GM18867 (cell line): Measurements from ENCODE around the gene DYRK3.
"Not testable (repeated sequence)": the region's sequence is repeated elsewhere in the genome, so short reads cannot be mapped to it uniquely, and the experiment has no call there.

Experiments used
- ATAC-seq: cut with Tn5 transposase; IDR thresholded peaks from one replicate; pipeline ENCODE4 v1.9.1; 2021; ENCODE audit warnings: mild to moderate bottlenecking, moderate library complexity; ENCODE audit not compliant: unreplicated experiment

Gene DYRK3

DNA sequence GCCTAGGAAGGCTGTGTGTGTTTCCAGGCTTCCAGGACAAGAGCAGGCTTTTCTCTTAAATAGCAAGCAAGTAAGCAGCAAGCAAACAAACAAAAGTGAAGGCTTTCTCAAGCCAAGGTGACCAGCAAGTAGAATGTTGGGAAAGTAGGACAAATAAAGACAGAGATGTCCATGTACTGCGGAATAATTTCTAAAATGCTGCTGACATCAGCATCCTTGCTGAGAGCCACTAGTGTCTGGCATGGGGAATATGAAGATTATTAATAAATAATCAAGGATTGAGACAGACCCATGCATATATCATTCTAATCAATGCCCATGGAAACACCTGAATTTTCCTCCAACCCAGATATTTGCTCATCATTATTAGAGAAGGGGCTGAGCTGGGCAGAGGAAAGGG is 6.4 kb upstream of the DYRK3 start:
- ATAC-seq = no peak

DNA sequence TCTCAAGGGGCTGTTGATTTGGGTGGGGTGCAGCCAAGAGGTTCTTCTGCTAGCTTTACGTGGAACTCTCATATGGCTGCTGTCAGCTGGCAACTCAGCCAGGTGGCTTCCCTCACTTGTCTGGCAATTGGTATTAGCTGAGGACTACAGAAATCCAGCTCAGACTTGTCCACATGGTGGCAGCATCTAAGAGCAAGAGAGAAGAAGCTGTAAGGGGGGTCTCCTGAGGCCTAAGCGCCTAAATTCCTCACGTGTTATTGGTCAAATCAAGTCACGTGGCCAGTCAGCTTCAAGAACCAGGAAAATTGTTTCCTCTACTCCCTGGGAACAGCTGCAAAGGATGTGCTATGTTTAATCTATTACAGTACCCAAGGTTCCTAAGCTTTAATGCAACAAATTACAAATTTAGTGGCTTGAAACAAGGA is 4.2 kb upstream of the DYRK3 start:
- ATAC-seq = no peak

DNA sequence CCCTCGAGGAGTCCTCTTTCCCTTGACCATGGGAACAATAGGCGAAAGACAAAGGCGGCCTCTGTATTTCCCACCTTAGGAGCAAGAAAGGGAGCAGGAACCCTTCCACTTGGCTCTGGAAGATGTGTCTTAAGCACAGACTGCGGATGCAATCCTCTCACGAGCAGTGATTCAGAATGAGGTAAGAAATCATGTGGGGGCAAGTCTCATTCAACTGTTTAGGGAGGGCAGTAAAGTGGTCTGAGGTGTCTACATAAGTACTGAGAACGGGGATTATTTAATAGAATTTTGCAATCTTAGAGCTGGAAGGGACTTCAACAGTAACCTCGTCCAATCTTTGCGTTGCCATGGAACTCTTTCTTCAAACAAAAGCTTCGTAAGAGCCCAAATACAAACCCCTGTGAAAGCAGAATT is 1.6 kb upstream of the DYRK3 start:
- ATAC-seq = no peak

DNA sequence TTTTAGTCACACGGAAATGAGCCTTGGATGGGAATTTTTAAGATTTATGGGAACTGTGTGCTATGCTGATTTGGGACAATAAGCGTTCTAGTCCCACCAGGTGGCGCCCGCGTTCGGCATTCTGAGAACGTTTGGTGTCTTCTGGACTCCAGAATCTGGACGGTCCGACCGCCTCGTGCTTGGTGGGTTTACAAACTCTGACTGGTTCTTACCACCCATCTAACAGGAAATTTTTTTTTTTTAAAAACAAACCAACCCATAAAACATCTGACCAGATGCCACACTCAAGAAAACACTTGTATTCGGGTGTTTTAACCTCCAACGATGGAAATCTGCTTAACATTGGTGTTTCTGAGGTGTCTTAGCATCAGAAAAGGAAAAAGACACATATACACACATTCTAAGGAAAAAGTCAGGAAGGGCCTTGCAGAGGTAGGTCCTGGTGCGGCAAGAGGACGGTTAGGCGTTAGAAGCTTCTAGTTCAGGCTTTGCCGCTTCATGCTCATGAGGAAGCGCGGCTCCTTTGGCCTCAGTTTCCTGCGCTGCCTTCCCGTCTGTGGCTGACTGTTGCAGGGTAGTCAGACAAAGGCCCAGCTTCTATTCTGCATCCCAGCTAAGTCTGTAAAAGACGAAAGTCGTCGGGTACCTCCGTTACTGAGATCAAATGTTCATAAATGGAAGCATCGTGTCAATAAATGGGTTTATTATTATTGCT is 814 bp upstream of the DYRK3 start:
- ATAC-seq = no peak

DNA sequence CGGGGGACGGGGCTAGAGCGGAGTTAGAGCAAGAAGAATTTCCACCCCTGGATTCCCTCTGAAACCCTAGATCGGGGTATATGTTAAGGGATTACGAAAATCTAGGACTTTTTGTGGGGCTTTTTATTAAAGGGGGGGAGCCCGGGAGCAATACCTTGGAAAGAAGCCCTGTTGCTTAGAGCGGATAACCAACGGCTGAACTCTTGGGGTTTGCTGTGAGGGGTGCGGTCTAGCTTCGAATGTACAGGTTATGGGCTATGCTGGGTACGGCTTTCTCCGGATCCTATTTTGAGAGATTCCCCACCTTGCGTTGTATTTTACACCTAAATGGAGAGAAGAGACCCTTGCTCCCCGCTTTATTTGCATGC is 626 bp downstream of the DYRK3 start:
- no peak for ATAC-seq

DNA sequence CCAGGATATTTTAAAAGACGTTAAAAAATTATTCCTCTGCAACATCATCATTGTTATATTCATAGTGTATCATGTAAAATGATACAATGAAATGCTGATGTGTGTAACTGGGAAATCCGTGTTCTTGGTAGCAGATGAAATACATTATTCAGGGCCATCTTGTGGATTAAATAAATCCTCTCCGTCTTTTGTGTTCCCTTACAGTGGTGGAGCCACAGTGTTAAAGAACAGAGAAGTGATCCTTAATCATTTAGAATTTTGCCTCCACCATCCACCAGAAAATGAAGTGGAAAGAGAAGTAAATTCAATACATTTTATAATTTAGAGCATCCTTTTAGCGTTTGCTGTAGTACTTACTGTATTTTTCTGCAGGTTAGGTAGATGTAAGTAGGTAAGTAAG is 1.3 kb downstream of the DYRK3 start:
- no peak for ATAC-seq

DNA sequence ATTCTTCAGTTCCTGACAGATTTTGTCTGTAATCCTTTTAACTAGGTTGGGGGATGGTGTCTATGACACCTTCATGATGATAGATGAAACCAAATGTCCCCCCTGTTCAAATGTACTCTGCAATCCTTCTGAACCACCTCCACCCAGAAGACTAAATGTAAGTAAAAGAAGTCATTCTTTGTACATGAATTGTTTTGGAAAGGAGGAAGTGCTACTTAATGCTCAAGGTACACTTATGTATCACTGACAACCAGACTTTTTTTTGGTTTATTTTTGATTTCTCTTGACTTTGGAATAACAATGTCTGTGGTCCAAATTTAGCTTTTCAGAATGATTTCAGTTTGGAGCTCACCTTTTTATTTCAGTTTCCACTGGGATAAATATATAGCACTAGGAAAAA is 2.3 kb downstream of the DYRK3 start:
- ATAC-seq = no peak

DNA sequence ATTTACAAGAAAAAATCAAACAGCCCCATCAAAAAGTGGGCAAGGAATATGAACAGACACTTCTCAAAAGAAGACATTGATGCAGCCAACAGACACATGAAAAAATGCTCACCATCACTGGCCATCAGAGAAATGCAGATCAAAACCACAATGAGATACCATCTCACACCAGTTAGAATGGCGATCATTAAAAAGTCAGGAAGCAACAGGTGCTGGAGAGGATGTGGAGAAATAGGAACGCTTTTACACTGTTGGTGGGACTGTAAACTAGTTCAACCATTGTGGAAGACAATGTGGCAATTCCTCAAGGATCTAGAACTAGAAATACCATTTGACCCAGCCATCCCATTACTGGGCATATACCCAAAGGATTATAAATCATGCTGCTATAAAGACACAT is 6.7 kb downstream of the DYRK3 start:
- ATAC-seq = not testable (repeated sequence)

DNA sequence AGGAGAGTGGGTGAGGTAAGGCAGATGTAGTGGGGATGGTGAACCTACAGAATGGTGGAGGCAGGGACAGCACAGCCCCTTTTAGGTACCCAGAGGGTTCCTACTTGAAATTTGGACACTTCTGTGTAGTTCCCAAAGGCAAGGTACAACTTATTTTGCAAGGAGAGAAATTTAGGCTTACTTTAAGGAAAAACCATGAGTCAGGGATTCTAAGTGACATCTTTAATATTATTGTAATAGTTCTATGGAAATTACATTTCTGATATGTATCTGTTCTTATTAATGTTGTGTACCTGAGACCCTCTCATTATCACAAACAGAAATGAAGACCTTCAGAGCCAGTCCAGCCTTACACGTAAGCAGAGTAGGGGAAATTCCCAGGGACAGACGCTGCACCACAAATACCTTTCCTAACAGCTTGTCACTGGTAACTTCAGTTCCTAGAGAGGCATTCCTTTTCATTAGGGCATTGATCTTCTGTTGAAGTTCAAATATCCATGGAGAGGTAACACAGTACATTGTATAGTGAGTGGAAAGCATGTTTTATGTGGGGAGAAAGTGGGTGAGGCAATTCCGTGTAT is 7.9 kb downstream of the DYRK3 start:
- no peak for ATAC-seq

DNA sequence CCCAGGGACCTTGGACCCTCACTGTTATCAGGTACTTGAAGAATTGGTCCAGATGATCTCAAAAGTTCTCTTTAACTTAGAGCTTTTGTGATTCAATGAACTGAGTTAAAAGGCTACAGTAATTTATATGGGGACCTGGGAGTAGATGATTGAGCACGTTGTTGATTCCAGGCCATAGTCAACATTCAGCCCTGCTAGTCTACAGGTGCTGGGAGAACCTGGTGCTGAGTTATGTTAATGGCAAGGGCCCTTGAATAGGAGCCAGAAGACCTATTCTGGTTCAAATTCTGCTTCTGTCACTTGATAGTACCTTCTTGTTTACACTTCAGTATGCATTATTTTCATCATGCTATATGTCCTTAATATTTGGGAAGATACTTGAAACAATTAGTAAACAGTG is 11.2 kb downstream of the DYRK3 start:
- ATAC-seq = no peak

DNA sequence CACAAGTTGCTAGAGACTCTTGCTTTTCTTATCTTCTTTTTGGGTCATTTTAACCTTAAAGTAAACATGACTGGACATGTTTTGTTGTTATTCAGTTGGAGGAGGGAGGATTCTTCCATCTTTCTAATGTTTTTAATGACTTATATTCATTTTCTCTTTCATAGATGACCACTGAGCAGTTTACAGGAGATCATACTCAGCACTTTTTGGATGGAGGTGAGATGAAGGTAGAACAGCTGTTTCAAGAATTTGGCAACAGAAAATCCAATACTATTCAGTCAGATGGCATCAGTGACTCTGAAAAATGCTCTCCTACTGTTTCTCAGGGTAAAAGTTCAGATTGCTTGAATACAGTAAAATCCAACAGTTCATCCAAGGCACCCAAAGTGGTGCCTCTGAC is 11.9 kb downstream of the DYRK3 start:
- no peak for ATAC-seq

DNA sequence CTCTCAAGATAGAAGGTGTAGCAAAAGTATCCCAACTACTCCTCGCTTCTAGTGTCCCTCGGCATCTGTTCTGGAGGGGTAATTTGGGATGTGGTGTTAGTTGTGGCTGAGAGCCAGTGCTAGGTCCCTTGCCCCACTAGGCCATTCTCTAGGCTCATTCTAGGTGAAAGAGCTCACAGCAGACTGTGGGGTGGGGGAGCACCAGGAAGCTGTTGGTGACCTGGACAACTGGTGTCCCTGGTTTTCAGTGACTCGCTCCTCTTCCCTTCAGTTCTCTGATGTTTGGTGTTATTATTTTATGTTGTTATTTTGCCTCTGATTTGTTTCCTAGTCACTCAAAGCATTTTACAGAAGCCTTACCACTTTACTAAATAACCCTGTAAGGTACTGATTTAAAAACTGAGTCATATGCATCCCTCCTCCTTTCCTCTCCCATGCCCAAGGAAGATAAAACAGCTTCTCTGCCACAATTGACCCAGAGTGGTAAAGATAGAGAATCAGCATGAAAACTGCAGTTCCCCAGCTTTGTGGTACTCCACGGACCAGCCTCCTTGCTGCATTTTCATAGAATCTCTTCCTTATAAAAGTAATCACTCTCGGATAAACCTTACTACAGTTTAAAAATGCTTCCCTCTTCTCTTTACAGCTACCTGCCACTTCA is 14.1 kb downstream of the DYRK3 start:
- no peak for ATAC-seq

DNA sequence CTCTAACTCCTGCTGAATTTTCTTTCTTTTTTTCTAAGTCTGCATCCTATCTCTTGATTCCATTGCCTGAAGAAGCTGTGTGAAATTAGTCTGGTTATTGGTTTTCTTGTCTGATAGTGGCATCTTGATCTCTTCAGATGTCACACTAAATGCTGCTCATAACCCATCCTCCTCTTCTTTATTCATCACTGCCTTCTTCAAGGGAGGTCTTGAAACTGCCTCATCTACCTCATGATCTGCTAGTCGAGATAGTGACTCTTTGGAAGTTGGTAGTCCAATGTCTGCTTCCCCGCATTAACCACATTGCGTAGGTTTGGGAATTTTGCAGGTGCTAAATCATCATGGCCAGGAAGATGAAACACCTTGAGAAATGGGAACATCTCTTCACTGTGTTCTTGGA is 15.7 kb downstream of the DYRK3 start:
- ATAC-seq = no peak

DNA sequence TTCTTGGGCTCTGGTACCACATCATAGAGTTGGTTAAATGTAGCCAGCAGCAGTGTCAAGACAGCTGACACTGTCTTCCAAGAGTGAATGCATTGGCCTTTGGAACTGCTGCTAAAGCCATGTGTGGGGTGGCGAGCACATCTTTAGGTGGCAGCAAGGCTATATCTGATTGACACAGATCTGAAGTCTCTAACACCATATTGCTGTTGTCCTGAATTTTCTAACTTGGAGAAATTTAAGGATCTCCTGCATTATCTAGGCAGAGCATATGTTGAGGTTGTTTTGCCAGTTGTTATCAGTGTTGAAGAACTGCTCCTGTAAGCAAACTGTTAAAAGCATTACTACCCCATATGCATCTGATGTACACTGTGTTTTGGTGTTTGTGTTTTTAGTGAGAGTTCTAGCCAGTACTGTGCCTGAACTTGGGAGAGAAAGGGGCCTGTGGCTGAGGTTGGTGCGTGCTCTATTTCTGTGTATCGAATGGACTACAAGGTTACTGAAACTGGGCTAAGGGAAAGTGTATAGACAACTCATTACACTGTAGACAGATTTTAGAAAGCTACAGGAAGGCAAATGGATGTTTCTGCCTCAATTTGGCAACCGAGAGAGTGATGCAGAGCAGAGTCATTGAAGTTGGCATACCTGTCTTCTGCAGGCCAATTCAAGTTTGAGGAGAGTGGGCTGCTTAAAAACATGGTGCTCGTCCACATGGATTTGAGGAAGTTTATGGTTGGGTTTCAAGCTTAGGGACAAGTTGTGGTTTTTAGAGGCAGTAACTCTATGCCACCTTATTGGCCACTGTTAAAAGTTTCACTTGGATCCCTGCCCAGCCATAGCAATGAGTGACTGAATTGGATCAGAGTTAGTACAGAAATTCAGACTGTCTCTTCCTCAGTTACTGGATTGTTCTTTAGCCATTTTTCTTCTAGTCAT is 16.9 kb downstream of the DYRK3 start:
- no peak for ATAC-seq

DNA sequence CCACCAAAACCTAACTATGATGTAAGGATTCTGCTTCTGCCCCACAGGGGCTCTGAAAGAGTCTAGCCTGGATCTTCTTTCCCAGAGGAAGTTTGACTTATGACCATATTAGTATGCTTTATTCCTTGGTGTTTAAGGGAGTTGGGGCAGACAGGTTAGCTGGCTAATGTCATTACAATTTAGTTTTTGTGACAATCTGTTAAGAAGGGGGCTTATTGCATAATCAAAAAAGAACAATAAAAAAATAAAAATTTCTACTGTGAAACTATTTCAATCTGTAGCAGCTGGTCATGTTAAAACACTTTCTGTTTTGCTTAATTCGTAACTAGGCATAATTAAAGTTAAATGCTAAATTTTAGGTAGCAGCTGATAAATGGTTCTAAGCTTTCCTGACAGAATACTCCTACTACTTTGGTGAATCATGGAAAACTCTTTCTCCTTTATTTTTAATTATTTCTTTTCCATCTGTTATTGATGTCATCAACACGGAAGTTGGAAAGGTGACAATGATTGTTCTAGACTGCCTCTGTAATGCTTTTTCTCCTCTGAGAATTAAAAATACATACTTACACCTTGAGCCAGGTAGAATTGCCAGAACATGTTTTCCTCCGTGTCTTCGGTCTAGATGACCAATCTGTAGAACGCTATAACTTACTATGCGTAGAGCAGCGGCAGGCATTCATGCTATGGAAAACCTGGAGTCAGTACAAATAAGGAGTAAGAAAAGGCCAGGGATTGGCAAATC is 18.6 kb downstream of the DYRK3 start:
- no peak for ATAC-seq

DNA sequence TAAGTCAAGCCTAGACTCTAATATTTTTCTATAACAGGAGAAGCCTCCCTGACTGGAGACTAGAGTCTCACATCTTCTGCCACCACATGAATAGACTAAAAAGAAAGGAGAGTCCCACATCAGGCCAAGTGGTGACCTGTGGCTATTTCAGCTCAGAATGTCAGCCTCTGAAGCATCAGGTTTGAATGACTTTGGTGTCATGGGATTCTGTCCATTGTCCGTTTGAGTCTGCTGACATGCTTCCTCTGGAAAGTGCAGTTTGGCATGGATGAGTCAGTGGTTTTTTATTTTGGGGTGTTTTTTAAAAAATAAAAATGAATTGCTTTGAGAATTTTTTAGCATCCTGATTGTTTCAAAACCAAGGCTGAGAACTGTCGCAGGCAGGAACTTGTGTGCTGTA is 19.5 kb downstream of the DYRK3 start:
- no peak for ATAC-seq

DNA sequence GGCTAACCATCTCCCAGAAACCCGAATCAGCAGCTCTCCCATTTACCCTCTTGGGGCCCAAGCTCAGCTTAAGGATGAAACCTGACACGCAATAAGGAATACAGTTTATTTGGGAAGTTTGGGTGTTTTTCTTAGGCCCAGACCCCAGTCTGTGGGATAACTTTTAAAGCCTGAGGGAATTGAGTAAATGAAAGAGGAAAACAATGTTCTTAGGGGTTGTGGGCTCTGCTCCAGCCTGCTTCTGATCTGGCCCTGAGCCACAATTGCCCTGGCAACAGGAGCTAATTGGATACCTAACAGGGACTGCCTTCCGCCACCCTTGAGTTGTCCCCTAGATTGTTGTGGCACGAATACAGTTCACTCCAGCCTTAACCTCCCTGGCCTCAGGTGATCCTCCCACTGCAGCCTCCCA is 20.1 kb downstream of the DYRK3 start:
- no peak for ATAC-seq

DNA sequence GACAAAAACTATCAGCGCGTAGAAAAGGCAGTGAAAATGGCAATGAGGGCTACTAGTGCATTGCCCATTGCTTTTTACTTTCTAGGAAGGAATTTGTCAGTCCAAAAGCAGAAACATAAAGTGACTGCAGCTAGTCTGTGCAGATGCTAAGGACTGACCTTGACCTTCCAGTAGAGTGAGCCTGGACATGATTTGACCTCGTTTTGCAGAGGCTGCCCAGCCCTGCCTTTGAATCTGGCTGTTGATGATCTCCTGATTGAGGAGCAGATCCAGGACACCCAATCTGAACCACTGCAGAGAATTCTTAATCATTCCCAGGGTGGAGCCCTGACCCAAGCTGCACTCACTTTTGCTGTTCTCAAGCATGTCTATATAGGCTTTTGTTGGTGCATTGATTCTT is 21.6 kb downstream of the DYRK3 start:
- ATAC-seq = no peak

DNA sequence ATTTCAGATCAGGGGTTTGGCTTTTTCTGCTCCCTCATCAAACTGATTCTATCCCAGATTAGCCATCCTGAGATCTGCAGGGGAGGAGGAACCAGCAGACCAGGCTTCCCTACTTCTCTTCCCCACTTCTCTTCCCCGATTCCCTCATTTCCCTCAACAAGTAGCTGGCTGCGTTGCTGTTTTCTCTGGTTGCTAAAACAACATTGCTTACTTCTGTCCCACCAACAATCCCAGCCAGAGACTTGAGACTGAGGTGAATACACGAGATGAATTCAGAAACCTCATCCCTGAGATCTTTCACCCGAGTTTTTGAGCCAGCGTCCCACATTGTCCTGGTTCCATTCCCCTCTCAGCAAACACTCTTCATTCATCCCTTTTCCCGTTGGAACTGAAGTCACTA is 22.4 kb downstream of the DYRK3 start:
- ATAC-seq = no peak

DNA sequence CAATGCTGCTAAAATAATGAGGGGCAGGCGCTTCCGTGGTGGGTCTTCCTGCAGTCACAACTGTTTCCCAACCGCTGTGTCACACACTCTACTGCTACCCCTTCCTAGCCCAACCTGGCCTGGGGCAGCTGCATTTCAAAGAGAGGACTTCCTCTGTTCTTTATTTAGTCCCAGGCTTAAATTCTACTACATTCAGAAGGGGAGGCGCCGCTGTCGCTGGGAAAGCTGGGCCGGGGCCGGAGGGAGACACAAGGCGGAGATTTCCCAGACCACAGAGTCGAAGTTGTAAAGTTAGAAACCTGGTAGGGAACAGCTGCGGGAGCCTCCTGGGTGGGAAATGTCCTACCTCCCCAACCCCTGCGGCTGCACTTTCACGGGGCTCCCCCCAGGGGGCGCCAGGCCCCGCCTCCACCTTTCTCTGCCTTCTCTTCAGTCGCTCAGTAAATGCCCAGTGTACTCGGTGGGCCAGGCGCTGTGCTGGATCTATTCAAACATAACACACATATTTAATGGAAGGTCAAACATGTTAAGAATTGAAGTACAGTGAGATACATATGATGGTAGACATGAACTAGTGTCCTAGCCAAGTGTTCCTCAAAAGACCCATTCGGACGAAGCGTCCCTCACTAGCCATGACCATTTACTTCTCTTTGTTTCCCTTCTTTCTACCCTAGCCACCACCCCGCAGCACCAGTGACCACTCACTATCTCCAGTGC is 23.1 kb downstream of the DYRK3 start:
- no peak for ATAC-seq
